CD4-positive, alpha-beta T cell treated with Interleukin-15 for 4 hours (primary cell): ENCODE results near the gene TBC1D3G.
"Not testable (repeated sequence)": the region's sequence is repeated elsewhere in the genome, so short reads cannot be mapped to it uniquely, and the experiment has no call there.

Experiments
- DNase-seq: peaks from one replicate; pipeline ENCODE4 v3.0.0-alpha.2; 2020; ENCODE audit warnings: low spot score

Gene TBC1D3G

GRCh38 chr17:36323584-36323983 is at the start of gene TBC1D3G:
Gene TBC1D3G (plus strand): TSS chr17:36323884. CDS start chr17:36325412, 1,528 bp downstream.
- not testable (repeated sequence) for DNase-seq

GRCh38 chr17:36283256-36283655 is 40.4 kb upstream of the TBC1D3G start:
- DNase-seq, result not testable (repeated sequence)

DNA sequence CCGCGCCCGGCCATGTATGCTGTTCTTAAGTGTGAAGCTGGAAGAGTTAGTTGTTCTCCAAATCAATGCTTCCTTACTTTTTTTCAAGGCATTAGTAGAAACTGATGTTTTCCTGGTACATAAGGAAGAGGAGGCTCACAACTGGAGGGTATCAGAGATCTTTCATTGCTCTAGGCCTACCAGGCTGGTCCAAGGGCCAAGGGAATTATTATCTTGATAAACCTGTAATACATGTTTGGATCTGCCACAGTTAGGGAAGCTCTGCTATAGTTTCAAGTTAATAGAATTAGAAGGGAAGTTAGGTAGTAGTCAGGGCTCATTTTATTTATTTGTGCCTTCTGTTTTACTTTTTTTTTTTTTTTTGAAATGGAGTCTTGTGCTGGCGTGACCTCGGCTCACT is 39.5 kb upstream of the TBC1D3G start:
- DNase-seq, result not testable (repeated sequence)

DNA sequence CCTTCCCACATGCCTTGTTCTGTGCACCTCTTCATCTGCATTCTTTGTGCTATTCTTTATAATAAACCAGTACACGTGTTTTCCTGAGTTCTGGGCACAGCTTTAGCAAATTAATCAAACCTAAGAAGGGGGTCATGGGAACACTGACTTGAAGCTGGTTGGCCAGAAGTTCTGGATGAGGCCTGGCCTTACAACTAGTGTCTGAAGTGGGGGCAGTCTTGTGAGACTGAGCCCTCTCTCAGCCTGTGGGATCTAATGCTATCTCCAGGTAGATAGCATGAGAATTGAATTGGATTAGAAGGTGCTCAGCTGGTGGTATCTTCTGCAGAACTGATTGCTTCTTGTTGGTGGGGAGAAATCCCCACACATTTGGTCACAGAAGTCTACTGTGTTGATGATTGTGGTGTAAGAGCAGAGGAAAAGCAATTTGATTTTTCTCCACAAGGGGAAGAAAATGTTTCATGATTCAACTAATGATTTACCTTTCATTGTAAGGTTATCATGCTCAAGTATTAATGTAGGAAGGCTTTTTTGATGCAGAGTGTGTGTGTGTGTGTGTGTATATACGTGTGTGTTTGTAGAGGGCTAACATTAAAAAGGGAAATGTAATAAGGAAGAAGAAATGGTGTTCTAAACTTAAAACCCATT is 33.6 kb upstream of the TBC1D3G start:
- not testable (repeated sequence) for DNase-seq

DNA sequence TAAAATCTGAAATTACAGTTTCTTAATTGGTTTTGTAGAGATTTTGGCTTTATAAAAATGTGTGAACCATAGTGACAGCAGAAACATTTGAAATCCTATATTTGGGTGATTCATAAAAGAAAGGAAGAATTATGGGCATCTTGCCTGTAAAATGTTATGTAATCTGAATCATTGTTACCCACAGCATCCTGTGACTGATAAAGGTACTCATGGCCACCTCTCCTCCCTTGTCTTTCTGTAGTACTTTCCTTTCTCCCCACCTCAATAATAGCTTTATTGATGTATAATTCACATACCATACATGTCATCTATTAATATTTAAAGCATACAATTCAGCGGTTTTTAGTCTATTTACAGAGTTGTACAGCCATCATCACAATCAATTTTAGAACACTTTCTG is 28.5 kb upstream of the TBC1D3G start:
- not testable (repeated sequence) for DNase-seq

DNA sequence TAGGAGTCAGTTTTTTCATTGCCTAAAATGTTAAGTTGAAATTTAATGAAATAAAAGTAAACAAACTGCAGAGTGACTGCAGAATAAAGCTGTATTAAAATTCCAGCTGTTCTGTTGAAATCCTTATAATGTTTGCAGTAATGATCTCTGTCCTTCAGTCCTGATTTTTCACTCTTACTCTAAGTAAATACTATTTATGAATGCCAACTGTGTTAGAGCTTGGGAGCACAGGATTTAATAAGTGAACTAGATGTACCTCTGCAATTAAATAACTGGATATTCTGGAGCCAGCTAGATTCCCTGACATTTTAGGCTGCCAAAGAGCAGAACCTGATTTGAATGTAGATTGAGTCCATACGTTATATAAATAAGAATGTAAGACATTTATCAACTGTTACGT is 7.9 kb upstream of the TBC1D3G start:
- DNase-seq, result not testable (repeated sequence)

DNA sequence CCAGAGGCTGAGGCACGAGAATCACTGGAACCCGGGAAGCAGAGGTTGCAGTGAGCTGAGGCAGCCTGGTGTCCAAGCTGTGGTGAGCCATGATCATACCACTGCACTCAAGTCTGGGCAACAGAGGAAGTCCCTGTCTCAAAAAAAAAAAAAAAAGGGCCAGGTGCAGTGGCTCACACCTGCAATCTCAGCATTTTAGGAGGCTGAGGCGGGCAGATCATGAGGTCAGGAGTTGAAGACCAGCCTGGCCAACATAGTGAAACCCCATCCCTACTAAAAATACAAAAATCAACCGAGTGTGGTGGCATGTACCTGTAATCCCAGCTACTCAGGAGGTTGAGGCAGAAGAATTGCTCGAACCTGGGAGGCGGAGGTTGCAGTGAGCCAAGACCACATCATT is 38.8 kb downstream of the TBC1D3G start:
- not testable (repeated sequence) for DNase-seq

DNA sequence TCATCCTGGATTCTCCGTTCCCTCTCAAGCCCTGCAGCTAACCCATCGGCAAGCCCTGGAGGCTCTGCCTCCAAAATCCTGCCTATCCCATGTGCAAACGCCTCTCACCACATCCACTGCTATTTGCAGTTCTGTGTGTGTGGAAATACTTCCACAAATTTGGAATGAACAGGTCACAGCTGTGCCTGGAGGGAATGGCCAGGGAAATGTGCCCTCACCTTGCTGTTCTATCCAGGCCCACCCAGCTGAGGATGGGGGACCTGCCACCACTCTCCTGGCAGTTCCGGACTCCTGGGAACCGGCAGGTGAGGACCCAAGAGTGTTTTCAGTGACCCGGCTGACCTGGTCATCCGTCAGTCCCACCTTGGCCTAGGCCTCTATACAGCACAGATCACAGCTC is 52.3 kb downstream of the TBC1D3G start:
- not testable (repeated sequence) for DNase-seq
